Measurements from ENCODE around the gene SLC38A3. TPM values are rescaled to one million over a fixed set of nuclear protein-coding genes. Genes with fewer than 3 reads are reported as not detected.

SLC38A3 gene
- total RNA-seq, 1 experiment from 2014 or later = 2.9 TPM

GRCh38 chr3:50246517-50246954, 41.5 kb downstream of the SLC38A3 start:
- Histone ChIP-seq H3K4me3 (peak overlapping the region; percentile 51), H3K4me1 (peaks cover 9% of the 10 kb centered on the region)

GRCh38 chr3:50248387-50248786, 43.3 kb downstream of the SLC38A3 start:
- Histone ChIP-seq H3K4me3 (no peak overlapping the region), H3K36me3 (no peaks in the 10 kb centered on the region), H3K4me1 (peaks cover 9% of the 10 kb centered on the region), H3K27ac (no peak overlapping the region), H3K27me3 (no peaks in the 10 kb centered on the region), H3K9me3 (replicated peaks) (no peaks in the 10 kb centered on the region)
- DNase-seq = no peak

More at GRCh38 chr3:50246517-50246954, 41.5 kb downstream of the SLC38A3 start:
- Histone ChIP-seq H3K27ac (peak overlapping the region; percentile 72), H3K27me3 (no peaks in the 10 kb centered on the region), H3K9me3 (replicated peaks) (no peaks in the 10 kb centered on the region), H3K36me3 (no peaks in the 10 kb centered on the region)
- peak; percentile 88 to 92 for DNase-seq

- Histone ChIP-seq H3K4me3 (no peak overlapping the region), H3K9me3 (replicated peaks) (no peaks in the 10 kb centered on the region), H3K27me3 (no peaks in the 10 kb centered on the region), H3K27ac (no peak overlapping the region), H3K36me3 (no peaks in the 10 kb centered on the region), H3K4me1 (peaks cover 9% of the 10 kb centered on the region)
- no peak for DNase-seq
Observed at GRCh38 chr3:50249457-50249856, 44.4 kb downstream of the SLC38A3 start.

- Histone ChIP-seq H3K27ac (no peak overlapping the region), H3K4me1 (peaks cover 8% of the 10 kb centered on the region)
Observed at GRCh38 chr3:50250514-50250913, 45.4 kb downstream of the SLC38A3 start.

GRCh38 chr3:50251220-50251619, 46.1 kb downstream of the SLC38A3 start:
- DNase-seq = no peak
- Histone ChIP-seq H3K27me3 (no peaks in the 10 kb centered on the region), H3K9me3 (replicated peaks) (no peaks in the 10 kb centered on the region), H3K4me1 (peaks cover 6% of the 10 kb centered on the region), H3K36me3 (no peaks in the 10 kb centered on the region), H3K27ac (no peak overlapping the region), H3K4me3 (no peak overlapping the region)

More at GRCh38 chr3:50250514-50250913, 45.4 kb downstream of the SLC38A3 start:
- H3K4me3 ChIP-seq = no peak overlapping the region
- no peaks in the 10 kb centered on the region for H3K36me3 ChIP-seq
- H3K9me3 ChIP-seq (replicated peaks) = no peaks in the 10 kb centered on the region
- DNase-seq = no peak
- no peaks in the 10 kb centered on the region for H3K27me3 ChIP-seq

- H3K9me3 ChIP-seq (replicated peaks) = no peaks in the 10 kb centered on the region
- H3K36me3 ChIP-seq = peaks cover 6% of the 10 kb centered on the region; the same call in 1 of the 2 replicates
- no peak overlapping the region for H3K4me3 ChIP-seq
- DNase-seq = no peak
- peaks cover 18% of the 10 kb centered on the region for H3K4me1 ChIP-seq
- H3K27ac ChIP-seq = no peak overlapping the region
- H3K27me3 ChIP-seq = no peaks in the 10 kb centered on the region
Observed at GRCh38 chr3:50254577-50255250, 49.6 kb downstream of the SLC38A3 start.

GRCh38 chr3:50255251-50255615, 50.2 kb downstream of the SLC38A3 start:
- no peaks in the 10 kb centered on the region for H3K9me3 ChIP-seq (replicated peaks)
- no peaks in the 10 kb centered on the region for H3K27me3 ChIP-seq
- DNase-seq = no peak
- no peak overlapping the region for H3K27ac ChIP-seq
- peaks cover 20% of the 10 kb centered on the region for H3K4me1 ChIP-seq
- no peak overlapping the region for H3K4me3 ChIP-seq
- peaks cover 6% of the 10 kb centered on the region; the same call in 1 of the 2 replicates for H3K36me3 ChIP-seq

GRCh38 chr3:50256978-50257890, 52.2 kb downstream of the SLC38A3 start:
- no peak overlapping the region for H3K27ac ChIP-seq

GRCh38 chr3:50258029-50258680, 53.1 kb downstream of the SLC38A3 start:
- peaks cover 6% of the 10 kb centered on the region; the same call in 1 of the 2 replicates for H3K36me3 ChIP-seq
- no peaks in the 10 kb centered on the region for H3K27me3 ChIP-seq
- DNase-seq = no peak
- H3K27ac ChIP-seq = peak overlapping the region; percentile 99
- H3K4me3 ChIP-seq = no peak overlapping the region
- peaks cover 32% of the 10 kb centered on the region for H3K4me1 ChIP-seq
- H3K9me3 ChIP-seq (replicated peaks) = no peaks in the 10 kb centered on the region

More at GRCh38 chr3:50256978-50257890, 52.2 kb downstream of the SLC38A3 start:
- Histone ChIP-seq H3K9me3 (replicated peaks) (no peaks in the 10 kb centered on the region), H3K4me3 (no peak overlapping the region), H3K27me3 (no peaks in the 10 kb centered on the region), H3K4me1 (peaks cover 32% of the 10 kb centered on the region), H3K36me3 (peaks cover 6% of the 10 kb centered on the region; the same call in 1 of the 2 replicates)
- peak; percentile 53 to 68 for DNase-seq

GRCh38 chr3:50258979-50259378, 53.9 kb downstream of the SLC38A3 start:
- H3K36me3 ChIP-seq = peaks cover 6% of the 10 kb centered on the region; the same call in 1 of the 2 replicates
- peak; percentile 40 to 46 for DNase-seq
- no peaks in the 10 kb centered on the region for H3K27me3 ChIP-seq
- no peak overlapping the region for H3K4me3 ChIP-seq
- H3K4me1 ChIP-seq = peaks cover 34% of the 10 kb centered on the region
- peak overlapping the region; percentile 99 for H3K27ac ChIP-seq
- H3K9me3 ChIP-seq (replicated peaks) = no peaks in the 10 kb centered on the region

- Histone ChIP-seq H3K4me3 (peak overlapping the region; percentile 57), H3K36me3 (peaks cover 6% of the 10 kb centered on the region; the same call in 1 of the 2 replicates), H3K9me3 (replicated peaks) (no peaks in the 10 kb centered on the region), H3K4me1 (peaks cover 39% of the 10 kb centered on the region), H3K27me3 (no peaks in the 10 kb centered on the region), H3K27ac (peak overlapping the region; percentile 99)
- peak in 1 of 2 experiments; percentile 88 for DNase-seq
Observed at GRCh38 chr3:50259432-50260026, 54.5 kb downstream of the SLC38A3 start.

- no peaks in the 10 kb centered on the region for H3K9me3 ChIP-seq (replicated peaks)
- H3K36me3 ChIP-seq = peaks cover 6% of the 10 kb centered on the region; the same call in 1 of the 2 replicates
- H3K27ac ChIP-seq = peak overlapping the region; percentile 99
- peaks cover 44% of the 10 kb centered on the region for H3K4me1 ChIP-seq
- DNase-seq = peak; percentile 95
- peak overlapping the region; percentile 57 for H3K4me3 ChIP-seq
- no peaks in the 10 kb centered on the region for H3K27me3 ChIP-seq
Observed at GRCh38 chr3:50260027-50260941, 55.2 kb downstream of the SLC38A3 start.

- peaks cover 51% of the 10 kb centered on the region for H3K4me1 ChIP-seq
Observed at GRCh38 chr3:50260942-50261441, 55.9 kb downstream of the SLC38A3 start.

More at GRCh38 chr3:50260942-50261441, 55.9 kb downstream of the SLC38A3 start:
- Histone ChIP-seq H3K27ac (peak overlapping the region; percentile 99), H3K9me3 (replicated peaks) (no peaks in the 10 kb centered on the region), H3K36me3 (peaks cover 6% of the 10 kb centered on the region; the same call in 1 of the 2 replicates), H3K27me3 (no peaks in the 10 kb centered on the region), H3K4me3 (peak overlapping the region; percentile 57)
- DNase-seq = peak; percentile 42 to 66

Measured in SJCRH30 (cell line).